Astrocyte of the cerebellum (primary cell): ENCODE data around the gene OSTC.

Source experiments
- DNase-seq: peaks from one replicate; pipeline ENCODE4 v3.0.0-alpha.2; 2011; ENCODE audit warnings: low read depth
- H3K4me3 ChIP-seq: 2 replicates; pipeline ENCODE4 v1.5.1; 2011; ENCODE audit warnings: mild to moderate bottlenecking, low read depth, low read length, moderate library complexity
- CTCF ChIP-seq: IDR thresholded peaks from 2 replicates; pipeline ENCODE4 v1.5.1; 2012; ENCODE audit warnings: low read length, low read depth, moderate library complexity, mild to moderate bottlenecking; ENCODE audit errors: missing control alignments
- in situ Hi-C: cut with HindIII; loops from 2 replicates; pipeline ENCODE4 v1.10.0; 2017; ENCODE audit warnings: low sequenced_read_pairs

Gene OSTC

GRCh38 chr4:108650212-108651013 lies at the start of gene OSTC:
TSS of gene OSTC (plus strand) at chr4:108650599. CDS start at chr4:108650656, 57 bp downstream.
- DNase-seq = peak; percentile 97
- in situ Hi-C loops = no loop called here
- H3K4me3 ChIP-seq = peak within 1 kb of the TSS; percentile 87
- TF ChIP-seq CTCF = peak; percentile 23

- DNase-seq = no peak
- in situ Hi-C loops = no loop called here
- H3K4me3 ChIP-seq = no peak overlapping the region
- TF ChIP-seq CTCF = no peak
Observed at GRCh38 chr4:108601106-108601505, 49.3 kb upstream of the OSTC start.

GRCh38 chr4:108601532-108601931 lies 48.9 kb upstream of the OSTC start:
- H3K4me3 ChIP-seq = no peak overlapping the region
- no peak for TF ChIP-seq CTCF
- in situ Hi-C loops = no loop called here
- DNase-seq = no peak

GRCh38 chr4:108602163-108602562 lies 48.2 kb upstream of the OSTC start:
- TF ChIP-seq CTCF = no peak
- in situ Hi-C loops = no loop called here
- no peak overlapping the region for H3K4me3 ChIP-seq
- DNase-seq = no peak

- in situ Hi-C loops = no loop called here
- no peak for TF ChIP-seq CTCF
- H3K4me3 ChIP-seq = no peak overlapping the region
- no peak for DNase-seq
Observed at GRCh38 chr4:108607079-108607815, 43.2 kb upstream of the OSTC start.

GRCh38 chr4:108611365-108611764 lies 39.0 kb upstream of the OSTC start:
- H3K4me3 ChIP-seq = peak overlapping the region; percentile 13
- peak; percentile 18 for TF ChIP-seq CTCF
- peak; percentile 6 for DNase-seq
- in situ Hi-C loops = no loop called here
